ENCODE results near the gene MESP2. TPM values are rescaled to one million over a fixed set of nuclear protein-coding genes. Genes with fewer than 3 reads are reported as not detected.
"Not testable (repeated sequence)": the region's sequence is repeated elsewhere in the genome, so short reads cannot be mapped to it uniquely, and the experiment has no call there.

The MESP2 gene
- polyA plus RNA-seq, 1 donor from 2014 or later, result not detected

DNA sequence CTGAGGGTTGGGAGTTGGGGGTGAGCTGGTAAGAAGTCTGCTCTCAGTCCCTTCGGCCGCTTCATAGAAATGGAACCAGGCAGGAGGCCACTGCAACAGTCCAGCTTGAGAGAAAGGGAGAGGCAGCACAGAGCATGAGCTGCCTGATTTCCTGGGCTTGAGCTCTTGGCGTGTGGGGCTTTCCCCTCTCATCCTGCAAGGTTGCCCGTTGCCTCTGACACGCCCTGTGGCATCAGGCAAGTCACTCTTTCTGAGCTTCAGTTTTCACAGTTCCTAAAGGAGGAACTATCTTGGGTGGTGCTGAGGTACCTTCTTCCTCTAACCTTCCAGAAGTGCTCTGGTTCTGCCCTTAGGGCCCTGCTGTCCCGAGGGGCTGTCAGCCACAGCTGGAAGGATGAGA is 4.9 kb downstream of the MESP2 start:
- H3K27ac ChIP-seq (ENCODE audit: low read length), result no peak overlapping the region
- no peaks in the 10 kb centered on the region for H4K20me1 ChIP-seq (ENCODE audit: insufficient read depth)
- no peak overlapping the region for H3K4me3 ChIP-seq (ENCODE audit: low read length)
- H3K4me2 ChIP-seq (ENCODE audit: low read length), result no peak overlapping the region
- no peaks in the 10 kb centered on the region for H3F3A ChIP-seq (ENCODE audit: insufficient read depth, low read length, poor library complexity, severe bottlenecking)
- TF ChIP-seq POLR2AphosphoS5 (IDR thresholded peaks at IDR 0.05) (no peak), RAD21 (conservative IDR thresholded peaks at IDR 0.05) (no peak), TAF1 (IDR thresholded peaks at IDR 0.05; ENCODE audit: low read depth) (no peak), EZH2 (IDR thresholded peaks at IDR 0.05; ENCODE audit: borderline replicate concordance, insufficient read depth, low read length, poor library complexity, severe bottlenecking) (no peak), EP300 (conservative IDR thresholded peaks at IDR 0.05; ENCODE audit: poor library complexity, severe bottlenecking) (no peak), SMC3 (conservative IDR thresholded peaks at IDR 0.05; ENCODE audit: poor library complexity) (no peak), MXI1 (conservative IDR thresholded peaks at IDR 0.05; ENCODE audit: poor library complexity, severe bottlenecking) (no peak)
- TF ChIP-seq, protein P1, sequence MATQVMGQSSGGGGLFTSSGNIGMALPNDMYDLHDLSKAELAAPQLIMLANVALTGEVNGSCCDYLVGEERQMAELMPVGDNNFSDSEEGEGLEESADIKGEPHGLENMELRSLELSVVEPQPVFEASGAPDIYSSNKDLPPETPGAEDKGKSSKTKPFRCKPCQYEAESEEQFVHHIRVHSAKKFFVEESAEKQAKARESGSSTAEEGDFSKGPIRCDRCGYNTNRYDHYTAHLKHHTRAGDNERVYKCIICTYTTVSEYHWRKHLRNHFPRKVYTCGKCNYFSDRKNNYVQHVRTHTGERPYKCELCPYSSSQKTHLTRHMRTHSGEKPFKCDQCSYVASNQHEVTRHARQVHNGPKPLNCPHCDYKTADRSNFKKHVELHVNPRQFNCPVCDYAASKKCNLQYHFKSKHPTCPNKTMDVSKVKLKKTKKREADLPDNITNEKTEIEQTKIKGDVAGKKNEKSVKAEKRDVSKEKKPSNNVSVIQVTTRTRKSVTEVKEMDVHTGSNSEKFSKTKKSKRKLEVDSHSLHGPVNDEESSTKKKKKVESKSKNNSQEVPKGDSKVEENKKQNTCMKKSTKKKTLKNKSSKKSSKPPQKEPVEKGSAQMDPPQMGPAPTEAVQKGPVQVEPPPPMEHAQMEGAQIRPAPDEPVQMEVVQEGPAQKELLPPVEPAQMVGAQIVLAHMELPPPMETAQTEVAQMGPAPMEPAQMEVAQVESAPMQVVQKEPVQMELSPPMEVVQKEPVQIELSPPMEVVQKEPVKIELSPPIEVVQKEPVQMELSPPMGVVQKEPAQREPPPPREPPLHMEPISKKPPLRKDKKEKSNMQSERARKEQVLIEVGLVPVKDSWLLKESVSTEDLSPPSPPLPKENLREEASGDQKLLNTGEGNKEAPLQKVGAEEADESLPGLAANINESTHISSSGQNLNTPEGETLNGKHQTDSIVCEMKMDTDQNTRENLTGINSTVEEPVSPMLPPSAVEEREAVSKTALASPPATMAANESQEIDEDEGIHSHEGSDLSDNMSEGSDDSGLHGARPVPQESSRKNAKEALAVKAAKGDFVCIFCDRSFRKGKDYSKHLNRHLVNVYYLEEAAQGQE (IDR thresholded peaks at IDR 0.05; ENCODE audit: borderline replicate concordance), result no peak
- TF ChIP-seq, protein P2, sequence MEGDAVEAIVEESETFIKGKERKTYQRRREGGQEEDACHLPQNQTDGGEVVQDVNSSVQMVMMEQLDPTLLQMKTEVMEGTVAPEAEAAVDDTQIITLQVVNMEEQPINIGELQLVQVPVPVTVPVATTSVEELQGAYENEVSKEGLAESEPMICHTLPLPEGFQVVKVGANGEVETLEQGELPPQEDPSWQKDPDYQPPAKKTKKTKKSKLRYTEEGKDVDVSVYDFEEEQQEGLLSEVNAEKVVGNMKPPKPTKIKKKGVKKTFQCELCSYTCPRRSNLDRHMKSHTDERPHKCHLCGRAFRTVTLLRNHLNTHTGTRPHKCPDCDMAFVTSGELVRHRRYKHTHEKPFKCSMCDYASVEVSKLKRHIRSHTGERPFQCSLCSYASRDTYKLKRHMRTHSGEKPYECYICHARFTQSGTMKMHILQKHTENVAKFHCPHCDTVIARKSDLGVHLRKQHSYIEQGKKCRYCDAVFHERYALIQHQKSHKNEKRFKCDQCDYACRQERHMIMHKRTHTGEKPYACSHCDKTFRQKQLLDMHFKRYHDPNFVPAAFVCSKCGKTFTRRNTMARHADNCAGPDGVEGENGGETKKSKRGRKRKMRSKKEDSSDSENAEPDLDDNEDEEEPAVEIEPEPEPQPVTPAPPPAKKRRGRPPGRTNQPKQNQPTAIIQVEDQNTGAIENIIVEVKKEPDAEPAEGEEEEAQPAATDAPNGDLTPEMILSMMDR (IDR thresholded peaks at IDR 0.05; ENCODE audit: poor library complexity, severe bottlenecking), result no peak
- H3K27me3 ChIP-seq (ENCODE audit: insufficient read depth, low read depth, low read length), result peaks cover 3% of the 10 kb centered on the region
- no peak overlapping the region for H3K9ac ChIP-seq (ENCODE audit: low read length)
- no peaks in the 10 kb centered on the region for H3K9me2 ChIP-seq (ENCODE audit: insufficient read depth, low read length)
- no peaks in the 10 kb centered on the region for H3K36me3 ChIP-seq (ENCODE audit: insufficient read depth, low read length)
- H3K9me3 ChIP-seq (ENCODE audit: low read length), result no peaks in the 10 kb centered on the region
- H2AFZ ChIP-seq (ENCODE audit: low read depth, low read length), result no peak overlapping the region
- no peaks in the 10 kb centered on the region for H3K79me2 ChIP-seq (replicated peaks; ENCODE audit: insufficient read depth, low read length)

DNA sequence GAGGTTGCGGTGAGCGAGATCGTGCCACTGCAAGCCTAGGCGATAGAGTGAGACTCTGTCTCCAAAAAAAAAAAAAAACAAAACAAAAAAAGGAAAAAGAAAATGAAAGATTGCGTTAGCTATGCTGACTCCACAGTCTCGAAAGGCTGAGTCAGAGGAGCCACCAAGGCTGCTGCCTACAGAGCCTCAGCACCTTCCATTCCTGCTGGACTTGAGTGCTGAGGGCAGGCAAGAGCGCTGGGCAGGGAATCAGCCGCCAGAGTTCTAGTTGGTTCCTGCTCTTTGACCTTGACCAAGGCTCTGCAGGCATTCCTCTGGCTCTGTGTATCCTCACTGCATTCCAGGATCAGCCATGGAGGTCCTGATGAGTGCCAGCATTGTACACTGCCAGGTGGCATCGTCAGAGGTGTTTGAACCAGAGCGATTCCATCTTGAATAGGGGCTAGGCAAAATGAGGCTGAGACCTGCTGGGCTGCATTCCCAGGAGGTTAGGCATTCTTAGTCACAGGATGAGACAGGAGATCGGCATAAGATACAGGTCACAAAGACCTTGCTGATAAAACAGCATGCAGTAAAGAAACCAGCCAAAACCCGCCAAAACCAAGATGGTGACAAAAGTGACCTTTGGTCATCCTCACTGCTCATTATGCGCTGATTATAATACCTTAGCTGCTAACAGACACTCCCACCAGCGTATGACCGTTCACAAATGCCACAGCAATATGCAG is 5.9 kb downstream of the MESP2 start:
- Histone ChIP-seq H3F3A (ENCODE audit: insufficient read depth, low read length, poor library complexity, severe bottlenecking) (no peaks in the 10 kb centered on the region), H2AFZ (ENCODE audit: low read depth, low read length) (no peak overlapping the region), H3K79me2 (replicated peaks; ENCODE audit: insufficient read depth, low read length) (no peaks in the 10 kb centered on the region), H3K4me3 (ENCODE audit: low read length) (no peak overlapping the region), H3K4me2 (ENCODE audit: low read length) (no peak overlapping the region), H3K9me3 (ENCODE audit: low read length) (no peaks in the 10 kb centered on the region), H3K36me3 (ENCODE audit: insufficient read depth, low read length) (no peaks in the 10 kb centered on the region), H4K20me1 (ENCODE audit: insufficient read depth) (no peaks in the 10 kb centered on the region), H3K27me3 (ENCODE audit: insufficient read depth, low read depth, low read length) (no peaks in the 10 kb centered on the region), H3K9ac (ENCODE audit: low read length) (no peak overlapping the region), H3K27ac (ENCODE audit: low read length) (no peak overlapping the region), H3K9me2 (ENCODE audit: insufficient read depth, low read length) (no peaks in the 10 kb centered on the region)
- TF ChIP-seq TAF1 (IDR thresholded peaks at IDR 0.05; ENCODE audit: low read depth), result no peak
- no peak for TF ChIP-seq EZH2 (IDR thresholded peaks at IDR 0.05; ENCODE audit: borderline replicate concordance, insufficient read depth, low read length, poor library complexity, severe bottlenecking)
- TF ChIP-seq POLR2AphosphoS5 (IDR thresholded peaks at IDR 0.05), result no peak
- TF ChIP-seq SMC3 (conservative IDR thresholded peaks at IDR 0.05; ENCODE audit: poor library complexity), result no peak
- TF ChIP-seq, protein P2 (IDR thresholded peaks at IDR 0.05; ENCODE audit: poor library complexity, severe bottlenecking), result no peak
- TF ChIP-seq MXI1 (conservative IDR thresholded peaks at IDR 0.05; ENCODE audit: poor library complexity, severe bottlenecking), result no peak
- TF ChIP-seq, protein P1 (IDR thresholded peaks at IDR 0.05; ENCODE audit: borderline replicate concordance), result no peak
- no peak for TF ChIP-seq RAD21 (conservative IDR thresholded peaks at IDR 0.05)
- TF ChIP-seq EP300 (conservative IDR thresholded peaks at IDR 0.05; ENCODE audit: poor library complexity, severe bottlenecking), result no peak

DNA sequence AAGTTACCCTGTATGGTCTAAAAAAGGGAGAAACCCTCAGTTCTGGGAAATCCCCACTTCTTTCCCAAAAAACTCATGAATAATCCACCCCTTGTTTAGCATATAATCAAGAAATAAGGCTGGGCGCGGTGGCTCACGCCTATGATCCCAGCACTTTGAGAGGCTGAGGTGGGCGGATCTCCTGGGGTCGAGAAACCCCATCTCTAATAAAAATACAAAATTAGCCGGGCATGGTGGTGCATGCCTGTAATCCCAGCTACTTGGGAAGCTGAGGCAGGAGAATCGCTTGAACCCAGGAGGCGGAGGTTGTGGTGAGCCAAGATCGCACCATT is 6.5 kb downstream of the MESP2 start:
- H3K79me2 ChIP-seq (replicated peaks; ENCODE audit: insufficient read depth, low read length); H4K20me1 ChIP-seq (ENCODE audit: insufficient read depth); H3K4me3 ChIP-seq (ENCODE audit: low read length); H3K36me3 ChIP-seq (ENCODE audit: insufficient read depth, low read length); H3K9ac ChIP-seq (ENCODE audit: low read length); H3F3A ChIP-seq (ENCODE audit: insufficient read depth, low read length, poor library complexity, severe bottlenecking); H3K4me2 ChIP-seq (ENCODE audit: low read length); H3K27me3 ChIP-seq (ENCODE audit: insufficient read depth, low read depth, low read length); H3K27ac ChIP-seq (ENCODE audit: low read length); H3K9me3 ChIP-seq (ENCODE audit: low read length); H2AFZ ChIP-seq (ENCODE audit: low read depth, low read length); H3K9me2 ChIP-seq (ENCODE audit: insufficient read depth, low read length): not testable (repeated sequence)

Data from neural cell (in vitro differentiated cells).